Uterus (tissue), 4 donors: ENCODE results near the gene ZNF462. TPM values are rescaled to one million over a fixed set of nuclear protein-coding genes. Genes with fewer than 3 reads are reported as not detected.

Experiments
- DNase-seq, 2 donors: peaks; one replicate each; pipeline ENCODE4 v3.0.0-alpha.2; 2019 to 2020
- H3K27ac ChIP-seq, 2 donors: fragments of 200-600 bp; sonication (generic); 1 replicate in 1 of 2; 2 replicates in 1 of 2; pipeline ENCODE4 v1.5.1; 2016 to 2018
- H3K27me3 ChIP-seq, 2 donors: fragments of 200-600 bp; sonication (generic); one replicate each; pipeline ENCODE4 v1.5.1; 2018 to 2019; ENCODE audit warnings: control low read depth in 1 of 2
- H3K36me3 ChIP-seq, 2 donors: fragments of 200-600 bp; sonication (generic); one replicate each; pipeline ENCODE4 v1.5.1; 2019; ENCODE audit warnings: control low read depth in 1 of 2
- H3K4me1 ChIP-seq, 2 donors: fragments of 200-600 bp; sonication (generic); one replicate each; pipeline ENCODE4 v1.5.1; 2018 to 2019; ENCODE audit warnings: control low read depth in 1 of 2
- H3K4me3 ChIP-seq, 2 donors: fragments of 200-600 bp; sonication (generic); 1 replicate in 1 of 2; 2 replicates in 1 of 2; pipeline ENCODE4 v1.5.1; 2018 to 2019; ENCODE audit warnings: mild to moderate bottlenecking in 1 of 2
- H3K9me3 ChIP-seq, 2 donors: fragments of 200-600 bp; sonication (generic); one replicate each; pipeline ENCODE4 v1.5.1; 2019; ENCODE audit warnings: control low read depth in 1 of 2
- POLR2A ChIP-seq, 2 donors: fragments of 450-650 bp; IDR thresholded peaks; one replicate each; pipeline ENCODE4 v1.6.1; 2016; ENCODE audit warnings: antibody characterized with exemption in 2 of 2, mild to moderate bottlenecking in 1 of 2, moderate library complexity in 1 of 2
- intact Hi-C: fragments of 100-400 bp; cut with DNase I; formaldehyde crosslinking; loops from one replicate; pipeline ENCODE4 v1.15.1; 2023; ENCODE audit warnings: low total_unique reads
- total RNA-seq, 4 donors: library from RNA; depleted of rRNA in 3 of 4; stranded (reverse); fragments of >200 nt in 3 of 4; gene quantifications; one replicate each; pipeline versions ENCODE4 v1.1.0 to v1.2.4, GENCODE V29; 2014 to 2023
- TF ChIP-seq, protein P1 (sequence below), 4 experiments: fragments of 200-600 bp in 2 of 4; fragments of 450-650 bp in 2 of 4; sonication (generic) in 2 of 4; IDR thresholded peaks; one replicate each; pipeline ENCODE4 v1.5.1; 2016 to 2019; ENCODE audit warnings: antibody characterized with exemption in 4 of 4, mild to moderate bottlenecking in 2 of 4, moderate library complexity in 1 of 4
- donor health status: DM: yes; HTN: yes; CAD: no.

ZNF462 gene
- total RNA-seq, 4 donors from 2014 or later = 18.2 to 136 (median 60.1) TPM

GRCh38 chr9:106916466-106917235, 53.7 kb downstream of the ZNF462 start:
- peaks cover 0 to 12% of the 10 kb centered on the region in 2 donors for H3K4me1 ChIP-seq

DNA sequence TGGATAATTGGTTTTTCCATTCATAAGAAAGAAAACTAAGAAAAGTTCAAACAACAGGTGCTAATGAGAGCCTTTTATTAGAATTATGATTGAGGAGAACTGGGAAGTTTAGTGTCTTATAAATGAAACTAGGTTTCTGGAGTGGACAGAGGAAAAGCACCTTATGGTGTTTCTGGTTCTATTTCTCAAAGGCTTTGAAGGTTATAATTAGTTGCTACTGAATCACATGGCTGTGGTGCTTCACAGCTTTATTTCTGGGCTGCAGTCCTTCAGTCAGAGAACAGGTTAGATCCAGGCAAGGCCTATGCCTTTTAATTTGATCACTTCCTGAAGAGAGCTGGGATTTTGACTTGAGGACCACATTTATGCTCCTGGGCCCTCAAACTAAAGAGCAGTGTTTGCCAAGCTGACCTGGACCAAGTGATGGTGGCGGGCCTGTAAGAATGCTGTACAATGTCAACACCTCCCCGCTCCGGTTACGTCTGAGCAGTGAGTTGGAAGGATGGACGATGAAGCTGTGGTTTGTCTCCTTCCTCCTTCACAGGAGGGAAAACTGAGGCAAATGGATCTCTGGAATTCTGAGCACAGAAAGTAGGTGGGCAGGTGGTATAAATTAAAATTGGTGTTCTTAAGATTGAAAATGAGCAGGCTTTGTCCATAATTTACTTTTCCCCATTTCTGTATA, 56.0 kb downstream of the ZNF462 start:
- no peaks in the 10 kb centered on the region for H3K9me3 ChIP-seq
- no peak for DNase-seq
- peaks cover 0 to 19% of the 10 kb centered on the region in 2 donors for H3K4me1 ChIP-seq
- intact Hi-C loops = no loop called here
- TF ChIP-seq, protein P1, sequence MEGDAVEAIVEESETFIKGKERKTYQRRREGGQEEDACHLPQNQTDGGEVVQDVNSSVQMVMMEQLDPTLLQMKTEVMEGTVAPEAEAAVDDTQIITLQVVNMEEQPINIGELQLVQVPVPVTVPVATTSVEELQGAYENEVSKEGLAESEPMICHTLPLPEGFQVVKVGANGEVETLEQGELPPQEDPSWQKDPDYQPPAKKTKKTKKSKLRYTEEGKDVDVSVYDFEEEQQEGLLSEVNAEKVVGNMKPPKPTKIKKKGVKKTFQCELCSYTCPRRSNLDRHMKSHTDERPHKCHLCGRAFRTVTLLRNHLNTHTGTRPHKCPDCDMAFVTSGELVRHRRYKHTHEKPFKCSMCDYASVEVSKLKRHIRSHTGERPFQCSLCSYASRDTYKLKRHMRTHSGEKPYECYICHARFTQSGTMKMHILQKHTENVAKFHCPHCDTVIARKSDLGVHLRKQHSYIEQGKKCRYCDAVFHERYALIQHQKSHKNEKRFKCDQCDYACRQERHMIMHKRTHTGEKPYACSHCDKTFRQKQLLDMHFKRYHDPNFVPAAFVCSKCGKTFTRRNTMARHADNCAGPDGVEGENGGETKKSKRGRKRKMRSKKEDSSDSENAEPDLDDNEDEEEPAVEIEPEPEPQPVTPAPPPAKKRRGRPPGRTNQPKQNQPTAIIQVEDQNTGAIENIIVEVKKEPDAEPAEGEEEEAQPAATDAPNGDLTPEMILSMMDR (IDR thresholded peaks at IDR 0.05) = no peak
- no peak for TF ChIP-seq POLR2A (IDR thresholded peaks at IDR 0.05)
- no peak overlapping the region for H3K27ac ChIP-seq
- H3K36me3 ChIP-seq = no peaks in the 10 kb centered on the region
- no peaks in the 10 kb centered on the region for H3K27me3 ChIP-seq
- H3K4me3 ChIP-seq = no peak overlapping the region

More at GRCh38 chr9:106916466-106917235, 53.7 kb downstream of the ZNF462 start:
- Histone ChIP-seq H3K27ac (peak overlapping the region; percentile 32 to 52), H3K9me3 (no peaks in the 10 kb centered on the region), H3K4me3 (no peak overlapping the region), H3K27me3 (no peaks in the 10 kb centered on the region), H3K36me3 (no peaks in the 10 kb centered on the region)
- TF ChIP-seq, protein P1 (IDR thresholded peaks at IDR 0.05) = no peak
- no peak for TF ChIP-seq POLR2A (IDR thresholded peaks at IDR 0.05)
- intact Hi-C loops = no loop called here
- DNase-seq = peak; percentile 40 to 65

GRCh38 chr9:106920091-106920490, 57.1 kb downstream of the ZNF462 start:
- no peak for TF ChIP-seq POLR2A (IDR thresholded peaks at IDR 0.05)
- TF ChIP-seq, protein P1 (IDR thresholded peaks at IDR 0.05) = no peak
- Histone ChIP-seq H3K27me3 (no peaks in the 10 kb centered on the region), H3K4me3 (no peak overlapping the region), H3K27ac (peak overlapping the region; percentile 83 to 87), H3K36me3 (no peaks in the 10 kb centered on the region), H3K9me3 (no peaks in the 10 kb centered on the region), H3K4me1 (peaks cover 0 to 19% of the 10 kb centered on the region in 2 donors)
- intact Hi-C loops = no loop called here
- DNase-seq = no peak

DNA sequence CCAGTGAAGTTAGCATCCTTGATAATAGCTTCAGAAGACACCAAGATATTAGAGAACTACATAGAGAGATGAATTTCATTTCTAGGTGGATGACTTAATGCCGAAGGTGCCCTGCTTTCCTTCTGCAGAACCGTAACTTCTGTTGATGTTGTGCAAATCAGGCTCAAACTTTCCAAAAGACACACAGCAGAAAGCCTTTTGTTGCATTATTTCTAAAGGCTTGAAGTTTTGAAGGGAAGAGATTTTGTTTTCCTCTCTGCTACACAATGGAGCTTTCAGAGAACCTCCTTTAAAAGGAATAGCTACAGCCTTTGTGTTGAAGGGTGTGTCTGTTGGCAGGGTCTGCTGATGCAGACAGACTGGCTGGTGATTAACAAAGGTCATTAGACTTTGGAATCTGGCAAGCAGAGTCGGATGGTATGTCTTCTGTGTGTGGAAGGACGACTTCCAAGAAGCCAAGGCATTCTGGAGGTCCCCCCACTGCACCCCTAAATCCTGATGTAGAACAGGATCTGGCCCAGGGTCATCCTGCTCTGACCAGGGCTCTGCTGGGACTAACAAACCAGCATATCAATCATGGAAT, 57.8 kb downstream of the ZNF462 start:
- Histone ChIP-seq H3K27ac (peak overlapping the region; percentile 83 to 87), H3K36me3 (no peaks in the 10 kb centered on the region), H3K4me1 (peaks cover 0 to 19% of the 10 kb centered on the region in 2 donors), H3K27me3 (no peaks in the 10 kb centered on the region), H3K4me3 (no peak overlapping the region), H3K9me3 (no peaks in the 10 kb centered on the region)
- no peak for TF ChIP-seq POLR2A (IDR thresholded peaks at IDR 0.05)
- TF ChIP-seq, protein P1 (IDR thresholded peaks at IDR 0.05) = no peak
- DNase-seq = no peak
- intact Hi-C loops = no loop called here
